CD4-positive, alpha-beta T cell treated with Interleukin-17A for 4 hours (primary cell): ENCODE measurements around the gene CTNNA2.

Experiments
- DNase-seq: peaks from one replicate; pipeline ENCODE4 v3.0.0-alpha.2; 2020; ENCODE audit warnings: mixed read lengths

The CTNNA2 gene

DNA sequence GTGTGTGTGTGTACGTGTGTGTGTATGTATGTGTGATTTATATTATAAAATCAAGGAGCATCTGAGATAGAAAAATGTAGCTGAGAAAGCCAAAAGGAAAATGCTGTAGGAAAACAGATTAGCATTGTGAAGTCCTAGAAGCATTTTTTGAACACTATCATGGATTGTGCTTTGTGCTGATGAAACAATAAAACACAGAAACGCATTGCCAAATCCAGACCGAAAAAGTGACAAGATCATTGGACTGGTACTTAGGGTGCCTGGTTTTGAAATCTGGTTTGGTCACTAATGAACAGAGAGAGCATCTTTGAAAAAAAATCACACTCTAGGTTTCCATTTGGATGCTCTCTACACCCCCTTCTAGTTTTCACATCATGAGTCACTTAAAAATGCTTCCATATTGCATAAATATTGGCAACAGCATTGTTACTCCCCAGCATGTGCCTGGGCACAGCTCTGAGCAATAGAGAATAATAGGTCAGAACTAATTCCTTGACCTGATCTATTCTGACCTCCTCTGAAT, 1006.3 kb downstream of the CTNNA2 start:
- no peak for DNase-seq

GRCh38 chr2:80519699-80520291, 1006.9 kb downstream of the CTNNA2 start:
- no peak for DNase-seq

GRCh38 chr2:80525152-80525551, 1012.3 kb downstream of the CTNNA2 start:
- no peak for DNase-seq

DNA sequence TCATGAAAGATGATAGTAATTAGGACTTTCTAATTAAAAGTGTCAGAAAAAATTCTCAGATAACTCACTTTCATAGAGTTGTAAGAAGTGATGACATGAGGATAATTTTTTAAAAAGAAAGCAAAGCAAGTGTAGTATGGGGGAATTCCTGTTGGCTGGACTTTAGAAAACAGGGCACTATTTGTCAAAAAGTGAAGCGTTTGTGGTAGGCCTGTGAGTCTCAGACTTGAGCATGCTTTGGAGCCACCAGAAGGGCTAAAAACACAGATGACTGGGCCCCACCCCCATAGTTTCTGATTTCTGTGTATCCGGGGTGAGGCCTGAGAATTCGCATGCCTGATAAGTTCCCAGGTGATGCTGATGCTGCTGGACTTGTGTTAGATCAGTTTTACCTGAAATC, 1014.3 kb downstream of the CTNNA2 start:
- DNase-seq = no peak

DNA sequence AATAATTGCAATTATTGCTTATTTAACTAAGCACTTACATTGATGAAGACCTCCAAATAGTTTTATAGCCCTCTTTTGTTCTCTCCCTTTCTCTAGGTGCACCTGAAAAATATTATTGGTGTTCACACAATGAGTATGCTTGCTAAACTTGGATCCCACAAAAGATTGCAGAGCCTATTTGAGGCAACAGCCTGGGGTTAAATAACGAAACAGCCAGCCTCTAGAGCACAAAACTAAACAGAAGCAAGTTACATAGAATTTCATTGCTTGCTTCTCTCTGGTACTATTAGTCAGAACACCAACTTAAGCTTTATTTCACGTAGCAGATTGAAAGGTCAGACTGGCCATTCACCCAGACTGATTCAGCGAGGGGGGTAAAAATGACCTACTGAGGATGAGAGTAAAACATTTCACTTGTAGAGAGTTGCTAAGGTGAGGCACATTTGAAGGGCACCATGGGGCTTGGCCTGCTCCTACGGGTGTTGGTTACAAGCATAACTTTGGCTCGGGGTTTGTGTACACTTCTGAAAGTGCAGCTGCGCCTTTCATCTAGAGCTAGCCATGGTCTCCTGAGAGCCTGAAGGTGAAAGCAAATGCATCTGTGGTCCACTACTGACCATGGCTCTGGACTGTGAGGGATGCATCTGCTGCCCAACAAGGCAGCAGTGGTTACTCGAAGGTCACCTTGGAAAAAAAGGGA, 1016.8 kb downstream of the CTNNA2 start:
- DNase-seq = no peak

DNA sequence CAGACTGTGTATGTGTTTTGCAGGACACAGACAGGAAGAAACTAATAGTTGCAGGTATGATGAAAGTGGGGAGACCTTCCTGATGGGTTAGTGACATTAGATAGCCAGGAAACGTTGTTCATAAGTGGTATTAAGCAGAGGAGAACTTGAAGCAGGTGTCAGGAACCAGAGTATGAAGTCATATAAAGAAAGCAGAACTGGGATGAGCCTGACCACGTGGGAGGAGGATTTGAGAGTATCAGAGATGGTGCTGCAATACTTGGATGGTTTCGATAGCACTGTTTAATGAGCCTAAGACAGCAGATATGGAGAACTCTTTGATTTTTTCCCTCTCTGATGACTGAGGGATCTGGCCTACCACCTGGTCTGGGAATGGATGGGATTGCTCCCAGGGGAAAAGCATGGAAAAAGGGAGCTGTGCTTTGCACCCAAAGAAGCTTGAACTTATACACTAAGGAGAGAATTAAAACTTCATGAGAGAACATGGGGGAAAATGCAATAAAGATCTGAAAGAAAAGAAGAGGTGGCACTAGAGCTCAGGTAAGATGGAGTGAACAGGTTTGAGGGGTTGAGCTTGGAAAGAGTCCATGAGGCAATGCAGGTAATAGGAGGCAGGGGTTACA, 1017.7 kb downstream of the CTNNA2 start:
- no peak for DNase-seq

- DNase-seq = no peak
These were observed 1018.5 kb downstream of the CTNNA2 start for GRCh38 chr2:80531319-80531718.

- DNase-seq = no peak
These were observed 1032.8 kb downstream of the CTNNA2 start for GRCh38 chr2:80545420-80546210.

- no peak for DNase-seq
These were observed 1033.9 kb downstream of the CTNNA2 start for GRCh38 chr2:80546766-80547165.

DNA sequence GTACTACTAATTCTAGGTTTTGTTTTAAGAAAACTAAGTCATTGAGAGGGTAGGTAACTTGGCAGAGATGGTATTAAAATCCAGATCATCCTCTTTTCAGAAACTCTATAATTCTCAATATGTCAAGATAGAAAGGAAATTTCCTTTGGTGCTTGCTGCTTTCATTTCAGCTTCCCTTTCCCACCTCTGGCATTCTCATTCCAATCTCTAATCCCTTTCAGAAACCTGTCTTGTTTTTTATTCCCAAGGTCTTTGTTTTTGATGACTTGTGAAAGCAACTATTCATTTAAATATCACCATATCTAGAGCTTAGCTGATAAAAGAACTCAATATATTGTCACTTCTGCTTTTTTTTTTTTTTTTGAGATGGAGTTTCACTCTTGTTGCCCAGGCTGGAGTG, 1034.5 kb downstream of the CTNNA2 start:
- no peak for DNase-seq

GRCh38 chr2:80548469-80548868, 1035.6 kb downstream of the CTNNA2 start:
- no peak for DNase-seq

DNA sequence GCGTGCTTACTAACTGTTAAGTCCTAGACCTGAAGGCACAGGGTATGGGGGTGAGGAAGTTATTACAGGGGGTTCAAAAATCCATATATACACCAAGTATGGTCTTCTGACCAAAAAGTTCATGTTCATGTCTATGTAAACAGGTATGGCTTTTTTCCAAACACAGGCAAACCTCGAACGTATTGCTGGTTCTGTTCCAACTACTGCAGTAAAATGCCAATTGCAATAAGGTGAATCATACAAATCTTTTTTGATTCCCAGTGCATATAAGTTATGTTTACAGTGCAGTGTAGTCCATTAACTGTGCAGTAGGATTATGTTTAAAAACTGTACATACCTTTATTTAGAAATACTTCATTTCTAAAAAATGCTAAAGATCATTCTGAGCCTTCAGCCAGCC, 1037.0 kb downstream of the CTNNA2 start:
- no peak for DNase-seq

DNA sequence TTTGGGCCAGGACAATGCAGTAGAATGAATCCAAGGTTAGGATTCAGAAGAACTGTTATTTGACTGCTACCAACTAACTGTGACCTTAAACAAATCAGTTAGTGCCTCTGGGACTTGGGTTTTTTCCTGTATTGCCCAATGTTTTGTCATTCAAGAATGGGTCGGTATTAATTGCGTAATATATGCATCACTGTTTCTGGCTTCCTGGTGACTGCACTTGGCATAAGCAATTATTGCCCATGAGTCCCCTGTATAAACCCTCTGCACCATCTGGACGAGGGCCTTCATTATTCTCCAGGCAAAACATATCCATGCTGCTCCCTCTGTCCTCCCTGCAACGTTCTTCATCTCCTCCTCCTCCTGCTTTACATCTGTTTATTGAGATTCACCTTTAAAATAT, 1047.5 kb downstream of the CTNNA2 start:
- DNase-seq = no peak

DNA sequence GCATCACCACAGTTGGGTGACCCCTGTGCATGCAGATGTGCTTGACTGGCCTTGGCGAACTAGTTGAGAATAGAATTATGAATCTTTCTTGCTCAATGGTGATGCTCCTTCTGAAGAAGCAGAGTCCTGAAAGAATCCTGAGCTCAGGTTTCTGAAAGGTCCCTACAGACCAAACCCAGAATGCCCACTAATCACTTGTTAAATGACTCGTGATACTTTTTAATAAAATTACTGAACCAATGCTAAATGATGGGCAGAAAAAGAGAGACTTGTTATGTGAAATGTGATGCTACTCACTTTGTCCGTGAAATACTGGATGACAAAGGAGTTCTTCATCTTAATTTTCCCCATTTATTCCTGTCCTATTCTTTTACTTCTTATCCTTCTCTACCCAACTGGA, 1055.2 kb downstream of the CTNNA2 start:
- no peak for DNase-seq

- DNase-seq = no peak
These were observed 1060.3 kb downstream of the CTNNA2 start for GRCh38 chr2:80573167-80573566.

DNA sequence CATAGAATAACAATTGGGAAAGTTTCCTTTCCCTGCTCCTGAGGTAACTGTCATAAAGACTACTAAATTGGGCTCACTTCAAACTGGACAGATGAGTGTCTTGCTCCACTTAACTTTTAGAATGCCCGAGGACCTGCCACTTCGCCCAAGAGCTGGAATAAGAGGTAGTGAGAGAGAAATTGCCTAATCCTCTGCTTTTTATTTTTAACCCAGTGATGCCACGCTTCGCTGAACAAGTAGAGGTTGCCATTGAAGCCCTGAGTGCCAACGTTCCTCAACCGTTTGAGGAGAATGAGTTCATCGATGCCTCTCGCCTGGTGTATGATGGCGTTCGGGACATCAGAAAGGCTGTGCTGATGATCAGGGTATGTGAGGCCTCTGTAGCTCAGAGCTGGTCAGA, 1061.1 kb downstream of the CTNNA2 start:
- no peak for DNase-seq

DNA sequence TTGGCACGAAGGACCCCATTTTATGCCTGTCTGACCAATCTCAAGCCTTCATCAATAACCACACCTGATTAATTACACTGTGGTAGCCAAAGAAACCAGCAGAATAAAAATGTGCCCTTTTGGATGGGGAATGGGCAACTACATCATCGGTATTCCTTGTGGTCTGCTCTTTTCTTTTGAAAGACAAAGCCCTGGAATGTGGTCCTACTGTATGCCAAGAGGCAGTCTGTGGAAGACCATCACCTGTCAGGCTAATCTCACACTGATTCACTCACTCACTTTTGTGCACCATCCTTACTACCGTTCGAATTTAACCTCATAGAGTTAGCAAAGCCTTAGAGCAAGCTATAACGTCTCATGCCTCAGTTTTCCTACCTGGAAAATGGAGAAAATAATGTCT, 1066.9 kb downstream of the CTNNA2 start:
- no peak for DNase-seq

DNA sequence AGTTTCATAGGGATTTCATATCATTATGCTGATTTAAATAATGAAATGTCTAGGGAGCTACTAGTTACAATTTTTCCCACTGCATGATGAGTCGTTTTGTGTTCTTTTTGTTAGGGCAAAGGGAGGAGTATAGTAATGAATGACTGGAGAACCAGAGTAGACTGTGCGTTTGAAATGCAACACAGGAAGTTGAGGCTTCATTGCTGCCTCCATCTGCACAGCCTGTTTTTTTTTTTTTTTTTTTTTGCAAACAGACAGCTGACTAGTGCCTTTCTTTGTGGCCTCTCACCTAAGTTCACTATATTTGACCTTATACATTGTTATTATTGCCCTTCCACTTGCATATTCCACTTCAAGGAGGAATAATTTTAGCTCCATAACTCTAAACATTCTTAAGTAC, 1078.4 kb downstream of the CTNNA2 start:
- DNase-seq = no peak

DNA sequence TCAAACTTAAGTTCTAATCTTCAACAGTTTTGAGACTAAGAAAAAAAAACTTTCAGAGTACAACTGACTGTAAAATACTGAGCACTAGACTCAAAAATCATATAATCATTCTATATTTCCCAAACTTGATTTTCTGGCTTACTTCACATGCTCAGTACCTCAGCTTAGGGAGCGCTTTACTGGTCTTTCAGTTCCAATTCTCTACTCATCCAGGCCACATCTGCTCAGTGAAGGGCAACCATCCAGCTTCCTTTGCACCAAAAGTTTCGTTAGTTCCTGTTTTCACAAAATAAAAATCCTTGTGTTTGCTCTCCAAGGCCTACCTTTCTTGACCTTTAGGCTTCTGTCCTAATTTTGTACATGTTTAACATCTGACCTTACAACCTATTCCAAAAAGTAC, 1079.3 kb downstream of the CTNNA2 start:
- no peak for DNase-seq

GRCh38 chr2:80610108-80610507, 1097.3 kb downstream of the CTNNA2 start:
- DNase-seq = no peak

DNA sequence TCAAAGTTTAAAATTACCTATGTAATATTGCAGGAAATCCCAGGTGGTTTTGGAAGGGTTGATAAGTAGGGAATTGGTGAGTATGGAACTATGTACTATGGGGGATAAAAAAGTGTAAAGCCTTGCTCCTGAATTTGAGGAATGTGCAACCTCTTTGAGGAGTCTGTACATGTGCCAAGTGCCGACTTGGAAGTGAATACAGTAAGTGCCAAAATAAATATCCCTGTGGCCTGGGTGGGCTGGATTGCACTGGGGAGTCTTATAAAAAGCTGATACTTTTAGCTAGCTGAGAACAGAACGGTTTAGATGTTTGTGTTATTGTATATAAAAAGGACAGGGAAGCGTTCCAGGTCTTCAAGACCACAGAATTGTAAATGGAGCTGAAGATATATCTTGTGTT, 1108.8 kb downstream of the CTNNA2 start:
- DNase-seq = no peak

DNA sequence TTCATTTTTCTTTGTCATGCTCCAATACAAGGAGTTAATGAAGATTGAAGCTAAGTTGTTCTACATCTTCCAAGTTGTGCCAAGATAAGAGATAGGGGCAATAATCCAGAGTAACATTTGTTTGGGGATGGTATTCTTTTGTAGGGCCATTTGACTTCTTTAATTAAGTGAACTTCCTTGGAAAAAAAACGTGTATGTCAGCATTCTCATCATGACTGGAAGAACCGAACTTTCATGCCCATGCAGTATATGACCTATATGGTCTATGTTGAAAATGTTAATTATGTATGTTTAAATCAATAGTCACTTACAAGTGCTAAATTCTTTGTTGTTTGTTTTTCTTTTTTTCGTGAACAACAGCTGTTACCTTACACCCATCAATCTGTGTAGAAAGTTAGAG, 1111.2 kb downstream of the CTNNA2 start:
- no peak for DNase-seq

DNA sequence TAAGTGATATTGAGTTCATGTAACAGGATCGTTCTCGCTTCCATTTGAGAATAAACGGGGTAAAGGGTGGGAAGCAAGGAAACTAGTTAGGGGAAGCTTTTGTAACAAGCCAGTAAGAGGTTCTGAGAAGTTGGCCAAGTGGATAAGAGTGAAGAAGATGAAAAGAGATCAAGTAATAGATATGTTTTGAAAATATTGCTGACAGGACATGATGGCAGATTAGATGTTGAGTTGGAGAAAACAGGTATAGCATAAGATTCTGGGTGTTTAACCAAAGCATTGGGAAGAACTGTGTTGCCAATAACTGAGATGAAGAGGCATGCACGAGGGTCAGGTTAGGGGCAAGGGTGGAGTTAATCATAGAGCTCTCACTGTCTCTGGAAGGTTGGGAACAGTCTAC, 1121.7 kb downstream of the CTNNA2 start:
- DNase-seq = no peak

DNA sequence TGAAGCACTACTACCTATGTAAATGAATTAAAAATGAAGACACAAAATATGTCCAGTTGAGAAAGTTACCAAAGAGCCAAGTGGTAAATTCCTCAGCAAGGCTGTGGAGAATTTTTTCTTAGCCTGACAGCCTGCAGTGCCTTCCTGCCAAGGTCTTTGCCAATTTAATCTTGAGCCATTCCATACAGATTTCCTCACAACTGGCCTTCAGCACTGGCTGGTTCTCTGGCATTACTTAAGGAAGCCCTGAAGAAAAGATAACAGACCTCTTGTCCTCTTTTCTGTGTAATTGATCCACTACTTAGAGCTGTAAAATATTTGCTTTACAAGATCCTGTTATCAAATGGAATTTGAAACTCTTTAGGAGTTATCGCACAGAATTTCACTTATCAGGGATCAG, 1125.9 kb downstream of the CTNNA2 start:
- DNase-seq = no peak
